HG03025 (cell line): ENCODE measurements around the gene SERPINA5.

ENCODE experiments used
- ATAC-seq: cut with Tn5 transposase; IDR thresholded peaks from one replicate; pipeline ENCODE4 v1.9.1; 2021; ENCODE audit warnings: mild to moderate bottlenecking, moderate library complexity; ENCODE audit not compliant: unreplicated experiment, low FRiP score

The SERPINA5 gene

GRCh38 chr14:94548999-94549985 is 31.9 kb upstream of the SERPINA5 start:
- peak; percentile 53 for ATAC-seq

GRCh38 chr14:94550041-94550440 is 31.2 kb upstream of the SERPINA5 start:
- ATAC-seq, result no peak

- ATAC-seq, result no peak
Measured at GRCh38 chr14:94555991-94556390, 25.2 kb upstream of the SERPINA5 start.

- ATAC-seq, result no peak
Measured at GRCh38 chr14:94557327-94557726, 23.9 kb upstream of the SERPINA5 start.

GRCh38 chr14:94558842-94559241 is 22.4 kb upstream of the SERPINA5 start:
- no peak for ATAC-seq

GRCh38 chr14:94559638-94560290 is 21.5 kb upstream of the SERPINA5 start:
- ATAC-seq, result no peak

GRCh38 chr14:94560291-94560665 is 20.9 kb upstream of the SERPINA5 start:
- ATAC-seq, result no peak

- ATAC-seq, result no peak
Measured at GRCh38 chr14:94560751-94561655, 20.2 kb upstream of the SERPINA5 start, which contains the start of gene SERPINA4. Gene SERPINA4 (plus strand): TSS chr14:94561442. CDS start chr14:94563483, 2,041 bp downstream.

- ATAC-seq, result no peak
Measured at GRCh38 chr14:94561656-94562010, 19.6 kb upstream of the SERPINA5 start.

- ATAC-seq, result no peak
Measured at GRCh38 chr14:94562022-94562421, 19.2 kb upstream of the SERPINA5 start.

GRCh38 chr14:94562941-94563883 is 18.0 kb upstream of the SERPINA5 start:
- no peak for ATAC-seq

- ATAC-seq, result no peak
Measured at GRCh38 chr14:94564381-94564780, 16.8 kb upstream of the SERPINA5 start.

- no peak for ATAC-seq
Measured at GRCh38 chr14:94568186-94568585, 13.0 kb upstream of the SERPINA5 start.

GRCh38 chr14:94569381-94570001 is 11.7 kb upstream of the SERPINA5 start:
- ATAC-seq, result no peak

- no peak for ATAC-seq
Measured at GRCh38 chr14:94570002-94570400, 11.2 kb upstream of the SERPINA5 start.

- no peak for ATAC-seq
Measured at GRCh38 chr14:94570440-94570839, 10.8 kb upstream of the SERPINA5 start.

- no peak for ATAC-seq
Measured at GRCh38 chr14:94571395-94571794, 9.8 kb upstream of the SERPINA5 start.

GRCh38 chr14:94571950-94572349 is 9.3 kb upstream of the SERPINA5 start:
- ATAC-seq, result no peak

- no peak for ATAC-seq
Measured at GRCh38 chr14:94572637-94573303, 8.5 kb upstream of the SERPINA5 start.
